Measurements from ENCODE around the gene GLDN.

GLDN gene

GRCh38 chr15:51356147-51356546, 14.7 kb downstream of the GLDN start:
- H3K4me3 ChIP-seq (ENCODE audit: low read depth, low read length) = no peak overlapping the region

DNA sequence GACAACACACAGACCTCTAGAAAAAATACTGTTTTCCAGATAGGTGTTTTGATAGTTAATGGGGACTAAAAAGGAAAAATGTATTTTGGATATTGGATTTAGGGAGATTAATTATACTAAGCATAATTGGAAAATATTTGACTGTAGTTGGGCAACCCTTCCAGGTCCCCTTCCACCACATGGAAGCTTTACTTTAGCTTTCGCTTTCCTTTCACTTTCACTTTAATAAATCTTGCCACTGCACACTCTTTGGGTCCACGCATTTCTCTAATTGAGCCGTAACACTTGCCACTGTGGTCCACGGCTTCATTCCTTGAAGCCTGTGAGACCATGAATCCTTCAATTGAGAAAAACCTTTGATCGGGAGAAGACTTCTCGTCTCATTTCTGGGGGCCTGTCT, 15.5 kb downstream of the GLDN start:
- H3K4me3 ChIP-seq (ENCODE audit: low read depth, low read length) = no peak overlapping the region

GRCh38 chr15:51359981-51360380, 18.5 kb downstream of the GLDN start:
- H3K4me3 ChIP-seq (ENCODE audit: low read depth, low read length) = no peak overlapping the region

- no peak overlapping the region for H3K4me3 ChIP-seq (ENCODE audit: low read depth, low read length)
Observed at GRCh38 chr15:51363383-51363782, 21.9 kb downstream of the GLDN start.

DNA sequence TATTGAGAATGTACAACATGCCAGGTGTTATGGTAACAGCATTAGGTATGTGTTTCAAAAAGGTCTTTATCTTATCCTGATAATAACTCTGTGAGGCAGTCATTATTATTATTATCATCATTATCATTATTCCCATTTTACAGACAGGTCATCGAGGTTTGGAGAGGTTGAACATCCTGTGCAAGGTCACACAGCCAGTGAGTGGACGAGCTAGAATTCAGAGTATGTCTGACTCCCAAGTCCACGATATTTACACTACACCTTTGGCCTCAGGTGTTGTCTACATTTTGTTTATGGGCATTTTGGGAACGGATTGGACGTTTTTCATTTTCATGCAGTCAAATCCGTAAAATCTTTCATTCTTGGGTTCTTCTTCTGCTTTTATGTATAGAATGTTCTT, 24.0 kb downstream of the GLDN start:
- H3K4me3 ChIP-seq (ENCODE audit: low read depth, low read length) = no peak overlapping the region

GRCh38 chr15:51366071-51366470, 24.6 kb downstream of the GLDN start:
- H3K4me3 ChIP-seq (ENCODE audit: low read depth, low read length) = no peak overlapping the region

- H3K4me3 ChIP-seq (ENCODE audit: low read depth, low read length) = no peak overlapping the region
Observed at GRCh38 chr15:51366920-51367319, 25.5 kb downstream of the GLDN start.

DNA sequence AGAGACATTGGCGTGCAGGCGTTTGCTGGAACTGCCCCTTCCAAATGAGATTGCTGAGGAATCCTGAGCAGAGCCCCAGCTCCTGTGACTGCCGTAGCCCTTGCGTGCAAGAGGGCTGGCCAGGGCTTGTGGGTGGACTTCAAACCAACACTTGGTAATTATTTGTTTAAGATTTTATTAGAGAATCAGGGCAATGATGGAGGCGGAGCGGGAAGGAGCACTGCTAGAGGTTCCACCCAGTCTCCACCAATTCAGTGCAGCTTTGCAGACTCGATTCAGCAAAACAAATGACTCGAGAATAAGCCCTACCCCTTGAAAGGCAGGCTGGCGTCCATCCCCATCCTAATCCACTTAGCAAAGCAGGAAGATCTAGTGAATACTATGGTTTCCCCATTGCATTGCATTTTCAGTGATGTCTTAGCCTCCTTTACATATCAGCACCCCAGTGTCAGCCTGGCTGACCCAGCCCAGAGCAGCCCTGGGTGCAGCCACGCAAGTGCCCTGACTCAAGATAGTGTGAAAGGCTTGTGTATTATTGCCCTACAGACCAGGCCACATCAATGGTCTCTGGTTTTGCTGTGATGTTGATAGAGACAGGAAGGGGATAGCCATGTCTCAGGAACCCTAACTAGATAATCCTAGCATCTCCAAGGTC, 26.0 kb downstream of the GLDN start:
- H3K4me3 ChIP-seq (ENCODE audit: low read depth, low read length) = no peak overlapping the region

DNA sequence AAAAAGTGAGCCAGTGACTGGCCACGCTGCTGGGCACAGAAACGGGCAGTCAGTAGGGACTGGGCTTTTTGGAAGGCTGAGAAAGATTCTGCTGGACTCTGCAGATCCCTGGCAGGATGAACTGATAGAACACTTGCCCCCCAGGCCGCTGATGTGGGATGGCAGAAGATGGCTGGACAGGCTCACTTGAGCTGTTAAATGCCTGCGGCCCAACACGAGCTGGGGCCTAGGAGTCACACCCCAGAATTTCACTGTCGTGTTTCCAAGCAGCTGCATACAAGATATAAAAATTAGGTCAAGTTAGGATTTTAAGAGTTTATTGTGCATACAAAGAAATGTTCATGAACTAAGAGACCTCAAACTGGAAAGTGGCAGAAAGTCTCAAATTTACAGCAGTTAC, 26.9 kb downstream of the GLDN start:
- H3K4me3 ChIP-seq (ENCODE audit: low read depth, low read length) = no peak overlapping the region

- H3K4me3 ChIP-seq (ENCODE audit: low read depth, low read length) = no peak overlapping the region
Observed at GRCh38 chr15:51368751-51369450, 27.4 kb downstream of the GLDN start.

GRCh38 chr15:51369451-51369761, 28.0 kb downstream of the GLDN start:
- H3K4me3 ChIP-seq (ENCODE audit: low read depth, low read length) = no peak overlapping the region

DNA sequence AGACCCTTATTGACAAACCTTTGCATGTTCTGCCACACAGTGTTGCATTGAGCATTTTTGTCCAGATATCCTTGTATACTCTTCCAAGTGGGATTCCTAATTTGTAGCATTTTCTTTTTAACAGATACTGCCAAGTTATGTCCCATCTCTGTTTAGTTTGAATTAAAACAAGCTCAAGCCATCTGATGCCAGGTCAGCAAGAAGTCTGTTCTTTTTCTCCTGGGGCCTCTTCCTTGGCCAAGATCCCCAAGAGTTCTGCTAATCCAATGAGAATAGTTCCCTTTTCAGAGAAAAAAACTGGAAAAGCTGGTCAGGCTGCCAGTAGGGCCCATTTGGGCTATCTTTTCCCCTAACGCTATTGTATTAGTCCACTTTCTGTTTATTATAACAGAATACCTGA, 29.8 kb downstream of the GLDN start:
- H3K4me3 ChIP-seq (ENCODE audit: low read depth, low read length) = no peak overlapping the region

- H3K4me3 ChIP-seq (ENCODE audit: low read depth, low read length) = no peak overlapping the region
Observed at GRCh38 chr15:51374131-51374530, 32.7 kb downstream of the GLDN start.

DNA sequence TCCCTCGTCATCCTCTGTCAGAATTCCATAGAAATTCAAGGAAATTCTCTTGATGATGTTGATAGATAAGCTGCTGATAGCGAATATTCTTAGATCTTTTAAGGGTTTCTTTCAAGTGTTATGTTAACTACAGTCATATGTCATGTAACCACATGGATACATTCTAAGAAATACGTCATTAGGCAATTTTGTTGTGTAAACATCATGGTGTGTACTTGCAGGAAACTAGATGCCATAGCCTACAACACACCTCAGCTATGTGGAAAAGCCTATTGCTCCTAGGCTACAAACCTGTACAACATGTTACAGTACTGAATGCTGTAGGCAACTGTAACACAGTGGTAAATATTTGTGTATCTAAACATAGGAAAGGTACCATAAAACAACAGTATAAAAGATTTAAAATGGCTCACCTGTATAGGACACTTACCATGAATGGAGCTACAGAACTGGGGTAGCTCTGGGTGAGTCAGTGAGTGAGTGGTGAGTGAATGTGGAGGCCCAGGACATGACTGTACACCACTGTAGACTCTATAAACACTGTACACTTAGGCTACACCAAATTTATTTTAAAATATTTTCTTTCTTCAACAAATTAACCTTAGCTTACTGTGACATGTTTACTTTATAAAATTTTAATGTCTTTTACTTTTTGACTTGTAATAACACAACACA, 34.6 kb downstream of the GLDN start:
- H3K4me3 ChIP-seq (ENCODE audit: low read depth, low read length) = no peak overlapping the region

DNA sequence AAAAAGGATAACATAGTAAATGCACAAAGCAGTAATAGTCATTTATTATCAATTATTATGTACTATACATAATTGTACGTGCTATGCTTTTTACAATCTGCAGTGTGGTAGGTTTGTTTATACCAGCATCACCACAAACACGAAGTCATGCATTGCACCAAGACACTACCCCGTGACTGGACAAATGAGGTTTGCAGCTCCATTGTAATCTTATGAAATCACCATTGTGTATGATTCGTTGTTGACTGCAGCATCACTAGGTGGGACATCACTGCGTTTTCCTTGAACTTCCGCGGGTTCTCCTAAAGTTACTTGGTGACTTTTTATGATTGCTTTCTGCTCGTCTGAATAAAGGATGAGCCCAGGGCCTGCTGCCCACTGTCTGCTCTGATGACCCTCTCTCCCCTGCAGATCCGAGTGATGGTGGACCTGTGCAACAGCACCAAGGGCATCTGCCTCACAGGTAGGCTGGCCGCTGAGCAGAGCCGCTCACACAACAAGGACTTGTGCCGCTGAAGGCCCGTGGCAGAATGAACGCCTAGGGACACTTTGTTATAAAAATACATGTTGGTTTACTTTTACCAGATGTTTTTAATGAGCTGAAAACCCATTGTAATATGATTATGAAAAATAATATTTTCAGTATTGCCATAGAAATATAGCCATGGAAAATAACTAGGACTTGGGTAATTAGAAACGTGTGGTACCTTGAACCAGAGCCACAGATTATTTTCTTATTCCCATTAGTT, 35.8 kb downstream of the GLDN start:
- H3K4me3 ChIP-seq (ENCODE audit: low read depth, low read length) = no peak overlapping the region

- no peak overlapping the region for H3K4me3 ChIP-seq (ENCODE audit: low read depth, low read length)
Observed at GRCh38 chr15:51378406-51378805, 37.0 kb downstream of the GLDN start.

- no peak overlapping the region for H3K4me3 ChIP-seq (ENCODE audit: low read depth, low read length)
Observed at GRCh38 chr15:51379390-51379789, 37.9 kb downstream of the GLDN start.

DNA sequence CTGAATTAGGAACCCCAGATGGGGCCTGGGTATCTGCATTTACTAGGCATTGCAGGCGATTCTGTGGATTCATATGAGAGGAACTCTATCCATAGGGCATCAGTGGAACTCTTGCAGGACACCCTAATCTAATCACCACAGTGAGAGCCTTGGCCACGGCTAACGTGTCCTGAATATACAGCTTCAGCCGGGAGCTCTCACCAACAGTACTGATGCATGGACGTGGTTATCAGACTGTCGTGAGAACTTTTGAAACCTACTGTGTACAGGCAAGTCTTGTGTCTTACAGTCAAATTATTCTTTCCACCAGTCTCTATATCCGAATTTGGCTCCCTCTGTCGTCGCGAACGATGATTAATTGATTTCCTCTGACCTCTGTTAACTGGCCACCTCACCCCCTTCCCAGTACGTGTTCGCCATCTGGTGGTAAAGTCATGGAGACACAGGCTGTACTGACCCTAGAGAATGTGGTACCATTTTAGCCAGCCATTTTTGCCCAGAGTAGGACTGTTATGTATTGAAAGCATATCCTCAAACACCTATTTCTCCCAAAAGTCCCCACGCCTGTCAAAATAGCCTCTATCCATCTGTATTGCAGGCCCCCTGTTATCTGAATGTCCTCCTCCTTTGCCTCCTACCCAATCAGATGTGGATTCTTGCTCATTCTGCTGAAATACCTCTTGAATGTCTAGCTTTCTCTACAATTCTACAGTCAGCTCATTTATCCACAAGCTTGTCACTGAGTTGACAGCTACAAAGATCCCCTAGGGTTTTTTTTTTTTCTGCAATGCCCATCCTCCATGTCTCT, 39.7 kb downstream of the GLDN start:
- no peak overlapping the region for H3K4me3 ChIP-seq (ENCODE audit: low read depth, low read length)

DNA sequence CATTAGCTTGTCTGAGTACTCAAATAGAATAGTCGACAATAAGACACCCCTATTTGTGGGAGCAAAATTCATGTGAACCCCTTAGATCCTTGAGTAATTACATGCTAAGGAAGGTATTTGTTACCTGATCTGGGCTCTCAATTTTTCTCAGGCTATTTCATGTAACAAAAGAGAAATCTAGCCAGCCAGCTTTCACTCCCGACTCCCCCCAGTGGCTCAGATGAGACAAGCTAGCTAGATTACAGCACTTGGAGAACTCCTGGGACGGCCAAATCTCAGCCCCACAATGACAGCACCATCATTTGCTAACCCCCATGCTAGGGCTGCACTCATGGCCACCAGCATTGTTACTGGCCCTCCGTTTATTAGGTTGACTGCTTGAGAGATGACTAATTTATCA, 41.3 kb downstream of the GLDN start:
- no peak overlapping the region for H3K4me3 ChIP-seq (ENCODE audit: low read depth, low read length)

GRCh38 chr15:51386029-51386428, 44.6 kb downstream of the GLDN start:
- H3K4me3 ChIP-seq (ENCODE audit: low read depth, low read length) = no peak overlapping the region

DNA sequence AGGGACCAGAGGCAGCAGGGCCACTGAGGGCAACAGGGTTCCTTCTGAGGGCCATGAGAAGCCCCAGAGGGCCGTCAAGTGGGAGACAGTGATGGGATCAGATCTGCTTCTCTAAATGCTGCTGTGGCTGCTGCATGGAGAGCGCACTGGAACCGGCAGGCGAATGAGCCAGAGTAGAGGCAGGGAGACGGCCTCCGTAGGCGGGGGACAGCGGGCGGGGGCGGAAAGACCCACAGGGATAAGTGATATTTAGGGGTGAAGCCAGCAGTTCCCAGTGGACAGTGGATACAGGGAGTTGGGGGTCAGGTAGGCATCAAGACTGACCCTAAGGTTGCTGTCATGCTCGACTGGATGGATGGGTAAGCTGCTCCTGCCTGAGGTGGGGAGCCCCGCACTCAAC, 45.0 kb downstream of the GLDN start:
- no peak overlapping the region for H3K4me3 ChIP-seq (ENCODE audit: low read depth, low read length)

All from iPS-11a (cell line).